Karpas-422 (cell line): ENCODE data around the gene VPS37C. TPM values are rescaled to one million over a fixed set of nuclear protein-coding genes. Genes with fewer than 3 reads are reported as not detected.

Source experiments
- DNase-seq: peaks from one replicate; pipeline ENCODE4 v3.0.0-alpha.2; 2015
- H2AFZ ChIP-seq: fragments of 200-600 bp; sonication (generic); 2 replicates; pipeline ENCODE4 v1.6.1; 2014; ENCODE audit warnings: antibody characterized with exemption, low read length, mixed read lengths
- H3K27ac ChIP-seq: fragments of 200-600 bp; sonication (generic); 2 replicates; pipeline ENCODE4 v1.5.1; 2014; ENCODE audit warnings: mild to moderate bottlenecking, low read length, moderate library complexity
- H3K27me3 ChIP-seq: fragments of 200-600 bp; sonication (generic); 2 replicates; pipeline ENCODE4 v1.6.1; 2014; ENCODE audit warnings: low read length, mixed read lengths
- H3K36me3 ChIP-seq: fragments of 200-600 bp; sonication (generic); 2 replicates; pipeline ENCODE4 v1.6.1; 2014; ENCODE audit warnings: low read length, mixed read lengths; ENCODE audit not compliant: insufficient read depth
- H3K4me1 ChIP-seq: fragments of 200-600 bp; sonication (generic); 2 replicates; pipeline ENCODE4 v1.6.1; 2014; ENCODE audit warnings: mild to moderate bottlenecking, low read length, mixed read lengths
- H3K4me2 ChIP-seq: fragments of 200-600 bp; sonication (generic); 2 replicates; pipeline ENCODE4 v1.6.1; 2014; ENCODE audit warnings: low read length, low read depth, mild to moderate bottlenecking; ENCODE audit not compliant: poor library complexity, severe bottlenecking
- H3K4me3 ChIP-seq: fragments of 200-600 bp; sonication (generic); 2 replicates; pipeline ENCODE4 v1.5.1; 2014; ENCODE audit warnings: mild to moderate bottlenecking, antibody characterized with exemption, low read length, mixed read lengths
- H3K79me2 ChIP-seq: fragments of 200-600 bp; sonication (generic); 2 replicates; pipeline ENCODE4 v1.6.1; 2014; ENCODE audit warnings: mild to moderate bottlenecking, low read length, mixed read lengths
- H3K9ac ChIP-seq: fragments of 200-600 bp; sonication (generic); 2 replicates; pipeline ENCODE4 v1.6.0; 2014; ENCODE audit warnings: low read length
- H3K9me2 ChIP-seq: fragments of 200-600 bp; sonication (generic), shearing (Covaris generic); replicated peaks from 2 replicates; pipeline ENCODE4 v1.6.0; 2014; ENCODE audit warnings: mild to moderate bottlenecking, low read length, moderate library complexity; ENCODE audit not compliant: insufficient read depth
- H3K9me3 ChIP-seq: fragments of 300-700, 200-600 bp; sonication (generic); 2 replicates; pipeline ENCODE4 v1.6.1; 2014; ENCODE audit warnings: low read length, mixed read lengths
- H4K20me1 ChIP-seq: fragments of 200-600 bp; sonication (generic); 2 replicates; pipeline ENCODE4 v1.6.1; 2014; ENCODE audit warnings: mild to moderate bottlenecking, antibody characterized with exemption, low read length, low read depth; ENCODE audit not compliant: insufficient read depth
- total RNA-seq: library from RNA; depleted of rRNA; stranded (reverse); fragments of >200 nt; shearing (Covaris generic); gene quantifications from 2 replicates; pipeline ENCODE4 v1.2.3, GENCODE V29; 2014; ENCODE audit warnings: low replicate concordance

The VPS37C gene
- total RNA-seq, 1 experiment from 2014 or later = 13.8 TPM

- Histone ChIP-seq H3K79me2 (peaks cover 37% of the 10 kb centered on the region), H3K4me2 (no peak overlapping the region), H3K4me1 (no peaks in the 10 kb centered on the region), H3K27ac (no peak overlapping the region), H3K9me2 (no peaks in the 10 kb centered on the region), H3K9me3 (no peaks in the 10 kb centered on the region), H3K36me3 (no peaks in the 10 kb centered on the region), H3K9ac (no peak overlapping the region), H3K4me3 (no peak overlapping the region), H4K20me1 (no peaks in the 10 kb centered on the region), H3K27me3 (no peaks in the 10 kb centered on the region), H2AFZ (no peak overlapping the region)
- DNase-seq = no peak
Measured at GRCh38 chr11:61139387-61139786, 21.8 kb downstream of the VPS37C start.

- Histone ChIP-seq H3K9me2 (no peaks in the 10 kb centered on the region), H3K27me3 (no peaks in the 10 kb centered on the region), H3K4me1 (no peaks in the 10 kb centered on the region), H3K27ac (no peak overlapping the region), H3K4me2 (no peak overlapping the region), H3K9me3 (no peaks in the 10 kb centered on the region), H4K20me1 (no peaks in the 10 kb centered on the region), H2AFZ (no peak overlapping the region), H3K36me3 (no peaks in the 10 kb centered on the region), H3K79me2 (peaks cover 34% of the 10 kb centered on the region), H3K4me3 (no peak overlapping the region), H3K9ac (no peak overlapping the region)
- DNase-seq = no peak
Measured at GRCh38 chr11:61138935-61139334, 22.3 kb downstream of the VPS37C start.

GRCh38 chr11:61134801-61135257 lies 26.4 kb downstream of the VPS37C start:
- DNase-seq = no peak
- Histone ChIP-seq H2AFZ (no peak overlapping the region), H3K9ac (no peak overlapping the region), H3K36me3 (no peaks in the 10 kb centered on the region), H3K9me3 (no peaks in the 10 kb centered on the region), H3K79me2 (peaks cover 11% of the 10 kb centered on the region), H3K4me3 (no peak overlapping the region), H3K27me3 (no peaks in the 10 kb centered on the region), H3K27ac (no peak overlapping the region), H3K9me2 (no peaks in the 10 kb centered on the region), H3K4me2 (no peak overlapping the region), H3K4me1 (no peaks in the 10 kb centered on the region), H4K20me1 (no peaks in the 10 kb centered on the region)

- no peak overlapping the region for H3K4me2 ChIP-seq
- no peaks in the 10 kb centered on the region for H3K9me2 ChIP-seq
- no peak overlapping the region for H2AFZ ChIP-seq
- no peak overlapping the region for H3K9ac ChIP-seq
- no peaks in the 10 kb centered on the region for H3K9me3 ChIP-seq
- H3K27ac ChIP-seq = no peak overlapping the region
- H3K27me3 ChIP-seq = no peaks in the 10 kb centered on the region
- H4K20me1 ChIP-seq = no peaks in the 10 kb centered on the region
- no peak overlapping the region for H3K4me3 ChIP-seq
- peaks cover 5% of the 10 kb centered on the region; the same call in 1 of the 2 replicates for H3K79me2 ChIP-seq
- H3K36me3 ChIP-seq = no peaks in the 10 kb centered on the region
- no peak for DNase-seq
- H3K4me1 ChIP-seq = no peaks in the 10 kb centered on the region
Measured at GRCh38 chr11:61133956-61134662, 27.1 kb downstream of the VPS37C start.

GRCh38 chr11:61133145-61133544 lies 28.1 kb downstream of the VPS37C start:
- Histone ChIP-seq H2AFZ (no peak overlapping the region), H3K79me2 (no peaks in the 10 kb centered on the region), H3K9ac (no peak overlapping the region), H3K27me3 (no peaks in the 10 kb centered on the region), H3K27ac (no peak overlapping the region), H3K4me2 (no peak overlapping the region), H3K36me3 (no peaks in the 10 kb centered on the region), H3K9me2 (no peaks in the 10 kb centered on the region), H4K20me1 (no peaks in the 10 kb centered on the region), H3K4me1 (no peaks in the 10 kb centered on the region), H3K9me3 (no peaks in the 10 kb centered on the region), H3K4me3 (no peak overlapping the region)
- DNase-seq = no peak

- no peaks in the 10 kb centered on the region for H3K27me3 ChIP-seq
- no peaks in the 10 kb centered on the region for H4K20me1 ChIP-seq
- H3K27ac ChIP-seq = no peak overlapping the region
- no peaks in the 10 kb centered on the region for H3K9me3 ChIP-seq
- no peak for DNase-seq
- H3K4me1 ChIP-seq = no peaks in the 10 kb centered on the region
- H3K4me3 ChIP-seq = no peak overlapping the region
- no peak overlapping the region for H3K4me2 ChIP-seq
- no peak overlapping the region for H3K9ac ChIP-seq
- H3K9me2 ChIP-seq = no peaks in the 10 kb centered on the region
- H2AFZ ChIP-seq = no peak overlapping the region
- no peaks in the 10 kb centered on the region for H3K79me2 ChIP-seq
- H3K36me3 ChIP-seq = no peaks in the 10 kb centered on the region
Measured at GRCh38 chr11:61132646-61133045, 28.6 kb downstream of the VPS37C start.

- Histone ChIP-seq H3K27ac (no peak overlapping the region), H3K4me2 (no peak overlapping the region), H3K79me2 (no peaks in the 10 kb centered on the region), H3K27me3 (no peaks in the 10 kb centered on the region), H4K20me1 (no peaks in the 10 kb centered on the region), H3K4me3 (no peak overlapping the region), H3K4me1 (no peaks in the 10 kb centered on the region), H3K36me3 (no peaks in the 10 kb centered on the region), H3K9me3 (no peaks in the 10 kb centered on the region), H3K9me2 (no peaks in the 10 kb centered on the region), H2AFZ (no peak overlapping the region), H3K9ac (no peak overlapping the region)
- no peak for DNase-seq
Measured at GRCh38 chr11:61131998-61132555, 29.1 kb downstream of the VPS37C start.

GRCh38 chr11:61131586-61131985 lies 29.6 kb downstream of the VPS37C start:
- H3K9me2 ChIP-seq = no peaks in the 10 kb centered on the region
- no peak overlapping the region for H3K4me3 ChIP-seq
- H3K36me3 ChIP-seq = no peaks in the 10 kb centered on the region
- no peak for DNase-seq
- no peak overlapping the region for H3K27ac ChIP-seq
- H3K9me3 ChIP-seq = no peaks in the 10 kb centered on the region
- H3K9ac ChIP-seq = no peak overlapping the region
- H2AFZ ChIP-seq = no peak overlapping the region
- H3K4me1 ChIP-seq = no peaks in the 10 kb centered on the region
- H4K20me1 ChIP-seq = no peaks in the 10 kb centered on the region
- H3K79me2 ChIP-seq = no peaks in the 10 kb centered on the region
- no peak overlapping the region for H3K4me2 ChIP-seq
- no peaks in the 10 kb centered on the region for H3K27me3 ChIP-seq
